GM21390 (cell line): ENCODE measurements around the gene TEAD2.
"Not testable (repeated sequence)": the region's sequence is repeated elsewhere in the genome, so short reads cannot be mapped to it uniquely, and the experiment has no call there.

Experiments
- ATAC-seq: cut with Tn5 transposase; IDR thresholded peaks from one replicate; pipeline ENCODE4 v1.9.1; 2021; ENCODE audit not compliant: unreplicated experiment

TEAD2 gene

GRCh38 chr19:49333811-49334288 lies 28.4 kb downstream of the TEAD2 start:
- no peak for ATAC-seq

- no peak for ATAC-seq
Observed at GRCh38 chr19:49333418-49333805, 28.8 kb downstream of the TEAD2 start.

DNA sequence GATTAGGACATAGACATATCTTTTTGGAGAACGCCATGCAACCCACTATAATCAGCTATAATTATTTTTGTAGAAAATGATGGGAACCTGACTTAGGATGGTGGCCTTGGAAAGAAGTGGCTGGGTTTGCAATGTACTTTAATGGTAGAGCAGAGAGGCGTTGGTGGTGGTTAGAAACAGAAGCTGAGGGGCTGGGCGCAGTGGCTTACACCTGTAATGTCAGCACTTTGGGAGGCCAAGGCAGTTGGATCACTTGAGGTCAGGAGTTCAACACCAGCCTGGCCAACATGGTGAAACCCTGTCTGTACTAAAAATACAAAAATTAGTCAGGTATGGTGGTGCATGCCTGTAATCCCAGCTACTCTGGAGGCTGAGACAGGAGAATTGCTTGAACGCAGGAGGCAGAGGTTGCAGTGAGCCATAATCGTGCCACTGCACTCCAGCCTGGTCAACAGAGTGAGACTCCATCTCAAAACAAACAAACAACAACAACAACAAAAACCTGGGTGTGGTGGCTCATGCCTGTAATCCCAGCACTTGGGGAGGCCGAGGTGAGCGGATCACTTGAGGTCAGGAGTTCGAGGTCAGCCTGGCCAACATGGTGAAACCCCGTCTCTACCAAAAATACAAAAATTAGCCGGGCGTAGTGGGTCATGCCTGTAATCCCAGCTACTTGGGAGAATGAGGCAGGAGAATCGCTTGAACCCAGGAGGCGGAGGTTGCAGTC lies 29.4 kb downstream of the TEAD2 start:
- ATAC-seq = not testable (repeated sequence)

DNA sequence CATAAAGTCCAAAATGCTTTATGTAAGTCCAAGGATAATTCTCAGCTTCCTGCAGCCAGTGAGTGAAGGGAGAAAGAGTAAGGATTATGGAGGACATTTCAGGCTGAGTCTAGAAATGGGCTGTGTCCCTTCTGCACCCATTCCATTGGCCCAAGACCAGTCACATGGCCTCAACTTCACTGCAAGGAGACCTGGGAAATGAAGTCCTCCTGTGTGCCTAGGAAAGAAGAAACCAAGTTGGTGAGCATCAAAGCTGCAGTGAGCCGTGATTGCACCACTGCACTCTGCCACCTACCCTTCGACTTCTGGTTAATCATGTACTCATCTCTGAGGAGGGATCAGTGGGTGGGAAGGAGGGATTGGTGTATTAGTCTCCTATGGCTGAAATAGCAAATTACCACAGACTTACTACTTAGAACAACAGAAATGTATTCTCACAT lies 30.6 kb downstream of the TEAD2 start:
- peak; percentile 44 for ATAC-seq

DNA sequence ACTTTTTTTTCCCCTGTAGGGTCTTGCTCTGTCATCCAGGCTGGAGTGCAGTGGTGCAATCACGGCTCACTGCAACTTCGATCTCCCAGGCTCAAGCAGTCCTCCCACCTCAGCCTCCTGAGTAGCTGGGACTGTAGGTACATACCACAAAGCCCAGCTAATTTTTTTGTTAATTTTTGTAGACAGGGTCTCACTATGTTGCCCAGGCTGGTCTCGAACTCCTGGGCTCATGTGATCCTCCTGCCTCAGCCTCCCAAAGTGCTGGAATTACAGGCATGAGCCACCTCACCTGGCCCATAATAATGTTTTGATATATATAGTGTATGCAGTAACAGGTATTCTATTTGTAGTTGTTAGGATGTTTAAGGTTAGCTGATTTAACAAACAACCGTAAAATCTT lies 31.0 kb downstream of the TEAD2 start:
- not testable (repeated sequence) for ATAC-seq

DNA sequence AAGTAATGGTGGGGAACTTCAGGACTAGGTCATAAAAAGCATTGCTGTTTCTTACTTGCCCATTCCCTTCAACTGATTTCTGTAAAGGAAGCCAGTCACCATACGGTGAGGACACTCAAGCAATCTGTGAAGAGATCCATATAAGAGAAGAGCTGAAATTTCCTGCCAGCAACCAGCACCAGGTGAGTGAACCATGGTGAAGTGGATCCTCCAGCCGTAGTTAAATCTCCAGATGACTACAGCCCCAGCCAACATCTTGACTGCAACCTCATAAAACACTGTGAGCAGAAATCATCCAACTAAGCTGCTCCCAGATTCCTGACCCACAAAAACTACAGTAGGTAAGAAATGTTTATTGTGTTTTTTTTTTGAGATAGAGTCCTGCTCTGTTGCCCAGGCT lies 33.5 kb downstream of the TEAD2 start:
- ATAC-seq = no peak

- no peak for ATAC-seq
Observed at GRCh38 chr19:49327878-49328544, 34.2 kb downstream of the TEAD2 start.

- ATAC-seq = no peak
Observed at GRCh38 chr19:49326165-49326704, 36.0 kb downstream of the TEAD2 start.

- not testable (repeated sequence) for ATAC-seq
Observed at GRCh38 chr19:49325756-49326155, 36.5 kb downstream of the TEAD2 start.

DNA sequence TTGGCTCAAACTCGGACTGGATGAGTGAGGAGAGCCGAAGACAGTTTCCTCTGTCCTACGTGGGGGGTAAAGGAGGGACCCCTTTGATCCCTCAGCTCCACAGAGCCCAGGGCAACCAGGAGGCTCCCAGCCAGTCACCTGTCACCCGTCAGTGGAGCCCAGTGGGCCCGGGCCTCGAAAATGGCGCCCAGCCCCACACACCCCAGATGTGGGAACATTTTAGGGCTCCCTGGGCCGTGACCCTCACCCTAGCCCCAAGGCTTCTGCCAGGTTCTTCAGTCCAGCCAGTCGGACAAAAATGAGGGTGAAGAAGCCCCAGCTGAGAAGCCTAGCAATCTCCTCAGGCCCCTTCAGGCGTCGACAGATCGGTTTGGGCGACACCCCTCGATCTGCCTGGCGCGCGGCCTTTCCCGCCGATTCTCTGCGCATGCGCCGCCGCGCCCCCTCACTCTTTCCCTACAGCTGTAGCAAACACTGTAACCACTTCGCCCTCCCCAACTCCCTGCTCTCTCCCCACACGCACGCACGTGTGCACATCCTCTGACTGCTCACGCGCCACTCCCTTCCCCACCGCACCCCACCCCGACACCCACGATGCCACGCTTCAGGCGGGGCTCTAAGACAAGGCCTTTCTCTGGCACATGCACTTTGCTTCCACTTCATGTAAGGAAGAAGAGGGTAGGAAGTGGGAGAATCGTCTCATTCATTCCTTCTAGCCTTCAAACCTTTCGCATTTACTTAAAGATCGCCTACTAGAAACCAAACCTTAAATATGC lies 37.2 kb downstream of the TEAD2 start, which contains the start of gene SLC6A16:
Gene SLC6A16 (minus strand): TSS at position 391 of the 776 bp plus-strand sequence. CDS start 13,844 bp downstream, outside the sequence.
- no peak for ATAC-seq

GRCh38 chr19:49318296-49318695 lies 43.9 kb downstream of the TEAD2 start:
- ATAC-seq = no peak

- ATAC-seq = no peak
Observed at GRCh38 chr19:49316284-49316683, 45.9 kb downstream of the TEAD2 start.

DNA sequence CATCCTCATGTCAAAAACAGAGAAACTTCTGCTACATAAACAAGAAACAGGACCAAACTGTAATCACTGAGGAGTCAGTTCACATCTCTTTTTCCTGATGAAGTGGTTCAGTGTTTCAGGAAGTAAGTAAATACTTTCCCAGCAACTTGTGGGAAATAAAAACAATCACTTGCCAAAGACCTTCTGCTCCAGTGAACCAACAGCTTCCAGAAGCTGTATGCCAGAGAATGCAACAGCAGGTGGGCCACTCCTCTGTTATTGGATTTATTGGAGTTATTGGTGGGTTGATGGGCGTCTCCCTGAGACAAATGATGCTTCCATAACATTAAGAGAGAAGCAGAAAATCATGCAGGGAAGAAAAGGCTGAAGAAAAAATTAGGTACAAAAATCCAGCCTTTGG lies 47.1 kb downstream of the TEAD2 start:
- ATAC-seq = no peak

- ATAC-seq = no peak
Observed at GRCh38 chr19:49309087-49309486, 53.1 kb downstream of the TEAD2 start.

DNA sequence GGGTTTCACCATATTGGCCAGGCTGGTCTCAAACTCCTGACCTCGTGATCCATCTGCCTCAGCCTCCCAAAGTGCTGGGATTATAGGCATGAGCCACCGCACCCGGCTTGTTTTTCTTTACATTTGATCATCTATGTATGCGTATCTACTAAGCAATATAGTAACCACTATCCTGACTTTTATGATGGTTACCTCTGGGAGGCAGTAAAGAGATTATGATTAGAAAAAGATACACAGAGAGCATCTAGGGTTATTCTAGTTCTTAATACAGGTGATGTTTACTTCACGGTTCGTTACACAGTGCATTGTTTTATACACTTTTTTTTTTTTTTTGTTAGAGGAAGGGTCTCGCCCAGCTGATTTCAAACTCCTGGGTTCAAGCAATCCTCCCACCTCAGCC lies 55.5 kb downstream of the TEAD2 start:
- not testable (repeated sequence) for ATAC-seq

DNA sequence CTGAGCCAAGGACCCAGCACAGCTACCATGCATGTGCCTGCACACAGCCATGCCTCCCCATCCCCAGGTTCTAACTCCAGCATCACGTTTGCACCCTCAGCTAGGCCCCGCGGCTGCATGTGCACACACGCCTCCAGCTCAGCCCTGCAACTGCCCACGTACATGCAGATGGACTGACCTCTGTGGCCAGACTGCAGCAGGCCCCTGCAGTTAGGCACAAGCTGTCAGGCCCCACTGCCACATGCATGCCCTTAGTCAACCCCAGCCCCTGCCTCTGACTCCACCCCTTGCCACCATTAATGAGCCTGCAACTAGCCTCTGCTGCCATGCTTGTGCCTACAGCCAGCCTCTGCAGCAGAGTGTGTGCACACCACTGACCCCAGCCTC lies 60.4 kb downstream of the TEAD2 start:
- ATAC-seq = no peak

DNA sequence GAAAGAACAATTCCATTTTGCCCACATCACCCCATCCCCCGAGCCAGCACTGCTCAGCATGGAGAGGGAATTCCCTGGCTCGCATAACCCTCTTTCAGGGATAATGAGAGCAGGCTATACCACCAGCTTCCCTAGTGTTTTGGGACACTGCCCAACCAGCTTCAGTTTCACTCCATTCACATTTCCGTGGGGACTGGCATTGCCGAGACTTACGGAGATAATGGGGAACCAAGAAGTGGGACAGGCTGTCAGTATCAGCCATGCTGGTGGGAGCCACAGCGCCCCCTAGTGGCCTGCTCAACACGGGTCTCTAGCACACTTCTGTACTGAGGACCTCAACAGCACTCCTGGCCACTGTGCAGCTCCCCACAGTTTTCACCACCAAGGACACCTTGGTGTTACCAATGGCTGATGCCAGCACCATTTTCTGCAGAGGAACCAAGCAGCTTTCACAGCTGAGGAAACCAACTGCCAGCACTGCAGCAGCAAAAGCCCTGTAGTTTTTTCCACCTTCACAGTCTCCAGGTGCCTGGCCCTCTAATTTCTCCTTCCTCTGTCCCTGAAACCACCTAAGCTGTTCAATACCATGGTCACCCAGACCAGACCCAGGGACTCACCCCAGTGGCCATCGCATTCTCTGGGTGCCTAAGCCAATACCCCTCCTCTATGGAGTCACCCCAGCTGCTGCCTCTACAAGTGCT lies 60.9 kb downstream of the TEAD2 start:
- no peak for ATAC-seq

GRCh38 chr19:49298653-49299052 lies 63.6 kb downstream of the TEAD2 start:
- not testable (repeated sequence) for ATAC-seq

DNA sequence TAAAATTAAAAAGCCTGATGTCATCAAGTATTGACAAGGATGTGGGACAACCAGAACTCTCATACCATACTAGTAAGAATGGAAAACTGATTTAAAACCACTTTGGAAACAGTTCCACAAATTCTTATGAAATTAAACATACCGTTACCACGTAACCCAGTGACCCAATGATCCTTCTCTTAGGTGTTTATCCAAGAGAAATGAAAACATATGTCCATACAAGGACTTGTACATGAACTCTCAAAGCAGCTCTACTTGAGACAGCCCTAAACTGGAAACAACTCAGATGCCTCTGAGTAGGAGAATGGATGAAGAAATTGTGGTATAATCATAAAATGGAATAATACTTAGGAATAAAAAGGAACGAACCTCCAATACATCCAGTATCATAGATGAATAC lies 64.8 kb downstream of the TEAD2 start:
- ATAC-seq = no peak

GRCh38 chr19:49295208-49295880 lies 66.9 kb downstream of the TEAD2 start:
- no peak for ATAC-seq
